ENCODE data around the gene GOLGA8B. TPM values are rescaled to one million over a fixed set of nuclear protein-coding genes. Genes with fewer than 3 reads are reported as not detected.

The GOLGA8B gene
- total RNA-seq, 2 experiments from 2014 or later: 244 to 247 TPM

DNA sequence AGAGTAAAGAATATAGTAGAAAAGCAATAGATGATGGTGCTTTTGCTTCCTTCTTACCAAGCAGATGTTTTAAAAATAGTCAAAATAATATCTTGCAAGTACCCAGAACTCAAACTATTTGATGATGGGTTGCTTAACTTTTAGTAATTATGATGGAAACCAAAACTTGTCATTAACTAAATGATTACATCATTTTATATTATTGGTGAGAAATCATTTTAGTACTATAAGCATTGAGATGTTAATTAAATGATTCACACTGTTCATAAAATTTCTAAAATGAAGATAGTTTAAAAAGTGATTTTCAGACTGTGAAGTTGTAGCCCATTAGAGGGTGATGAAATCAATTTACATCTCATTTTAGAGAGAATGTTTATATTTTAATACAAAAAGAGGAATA, 24.4 kb upstream of the GOLGA8B start:
- H3K36me3 Mint-ChIP-seq (ENCODE audit: low read depth): no peaks in the 10 kb centered on the region

GRCh38 chr15:34606545-34606944, 23.1 kb upstream of the GOLGA8B start:
- ATAC-seq (ENCODE audit: poor library complexity) (no peak), DNase-seq (no peak)
- H3K36me3 ChIP-seq (ENCODE audit: insufficient read depth, low read length): no peaks in the 10 kb centered on the region
- H3K4me3 Mint-ChIP-seq: no peak overlapping the region
- H3K27ac ChIP-seq (ENCODE audit: low read depth in 1 of 2, low read length in 2 of 2): no peak overlapping the region
- H3K9me3 Mint-ChIP-seq: no peaks in the 10 kb centered on the region
- no peaks in the 10 kb centered on the region for H3K9me3 ChIP-seq (ENCODE audit: control insufficient read depth in 1 of 2, insufficient read depth in 1 of 2, low read length in 2 of 2)
- no peaks in the 10 kb centered on the region for H3K36me3 Mint-ChIP-seq (ENCODE audit: low read depth)
- H3K4me1 ChIP-seq (ENCODE audit: insufficient read depth, low read length): peaks cover 8% of the 10 kb centered on the region
- peaks cover 18% of the 10 kb centered on the region for H3K4me1 Mint-ChIP-seq (ENCODE audit: low read depth)
- intact Hi-C loops (cut with DNase I, micrococcal nuclease): no loop called here
- ChIA-PET POLR2A (no interaction called here), CTCF (no interaction called here)
- peaks cover 0 to 19% of the 10 kb centered on the region in 2 experiments for H3K27me3 ChIP-seq (ENCODE audit: control insufficient read depth in 1 of 2, insufficient read depth in 2 of 2, low read length in 2 of 2)
- TF ChIP-seq, protein P1, sequence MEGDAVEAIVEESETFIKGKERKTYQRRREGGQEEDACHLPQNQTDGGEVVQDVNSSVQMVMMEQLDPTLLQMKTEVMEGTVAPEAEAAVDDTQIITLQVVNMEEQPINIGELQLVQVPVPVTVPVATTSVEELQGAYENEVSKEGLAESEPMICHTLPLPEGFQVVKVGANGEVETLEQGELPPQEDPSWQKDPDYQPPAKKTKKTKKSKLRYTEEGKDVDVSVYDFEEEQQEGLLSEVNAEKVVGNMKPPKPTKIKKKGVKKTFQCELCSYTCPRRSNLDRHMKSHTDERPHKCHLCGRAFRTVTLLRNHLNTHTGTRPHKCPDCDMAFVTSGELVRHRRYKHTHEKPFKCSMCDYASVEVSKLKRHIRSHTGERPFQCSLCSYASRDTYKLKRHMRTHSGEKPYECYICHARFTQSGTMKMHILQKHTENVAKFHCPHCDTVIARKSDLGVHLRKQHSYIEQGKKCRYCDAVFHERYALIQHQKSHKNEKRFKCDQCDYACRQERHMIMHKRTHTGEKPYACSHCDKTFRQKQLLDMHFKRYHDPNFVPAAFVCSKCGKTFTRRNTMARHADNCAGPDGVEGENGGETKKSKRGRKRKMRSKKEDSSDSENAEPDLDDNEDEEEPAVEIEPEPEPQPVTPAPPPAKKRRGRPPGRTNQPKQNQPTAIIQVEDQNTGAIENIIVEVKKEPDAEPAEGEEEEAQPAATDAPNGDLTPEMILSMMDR (IDR thresholded peaks at IDR 0.05): no peak
- peaks cover 58% of the 10 kb centered on the region for H3K27me3 Mint-ChIP-seq
- H3K27ac Mint-ChIP-seq: no peak overlapping the region
- no peak overlapping the region for H3K4me3 ChIP-seq (ENCODE audit: low read length)

More for the DNA sequence above, 24.4 kb upstream of the GOLGA8B start:
- no peak for DNase-seq
- no peak for ATAC-seq (ENCODE audit: poor library complexity)
- H3K9me3 ChIP-seq (ENCODE audit: control insufficient read depth in 1 of 2, insufficient read depth in 1 of 2, low read length in 2 of 2): no peaks in the 10 kb centered on the region
- intact Hi-C loops (cut with DNase I, micrococcal nuclease): no loop called here
- Mint-ChIP-seq H3K27me3 (peaks cover 64% of the 10 kb centered on the region), H3K9me3 (no peaks in the 10 kb centered on the region), H3K27ac (no peak overlapping the region), H3K4me1 (ENCODE audit: low read depth) (peaks cover 18% of the 10 kb centered on the region), H3K4me3 (no peak overlapping the region)
- ChIA-PET CTCF (no interaction called here), POLR2A (no interaction called here)
- peaks cover 8% of the 10 kb centered on the region for H3K4me1 ChIP-seq (ENCODE audit: insufficient read depth, low read length)
- no peak overlapping the region for H3K4me3 ChIP-seq (ENCODE audit: low read length)
- no peaks in the 10 kb centered on the region for H3K36me3 ChIP-seq (ENCODE audit: insufficient read depth, low read length)
- no peak overlapping the region for H3K27ac ChIP-seq (ENCODE audit: low read depth in 1 of 2, low read length in 2 of 2)
- TF ChIP-seq, protein P1 (IDR thresholded peaks at IDR 0.05): no peak
- H3K27me3 ChIP-seq (ENCODE audit: control insufficient read depth in 1 of 2, insufficient read depth in 2 of 2, low read length in 2 of 2): peaks cover 0 to 13% of the 10 kb centered on the region in 2 experiments

- peaks cover 0 to 19% of the 10 kb centered on the region in 2 experiments for H3K27me3 ChIP-seq (ENCODE audit: control insufficient read depth in 1 of 2, insufficient read depth in 2 of 2, low read length in 2 of 2)
- H3K36me3 Mint-ChIP-seq (ENCODE audit: low read depth): no peaks in the 10 kb centered on the region
- H3K36me3 ChIP-seq (ENCODE audit: insufficient read depth, low read length): no peaks in the 10 kb centered on the region
- H3K27ac Mint-ChIP-seq: no peak overlapping the region
- ChIA-PET CTCF (no interaction called here), POLR2A (no interaction called here)
- H3K27ac ChIP-seq (ENCODE audit: low read depth in 1 of 2, low read length in 2 of 2): no peak overlapping the region
- TF ChIP-seq, protein P1 (IDR thresholded peaks at IDR 0.05): no peak
- DNase-seq (no peak), ATAC-seq (ENCODE audit: poor library complexity) (no peak)
- peaks cover 8% of the 10 kb centered on the region for H3K4me1 ChIP-seq (ENCODE audit: insufficient read depth, low read length)
- no peak overlapping the region for H3K4me3 ChIP-seq (ENCODE audit: low read length)
- peaks cover 57% of the 10 kb centered on the region for H3K27me3 Mint-ChIP-seq
- no peak overlapping the region for H3K4me3 Mint-ChIP-seq
- no peaks in the 10 kb centered on the region for H3K9me3 Mint-ChIP-seq
- H3K4me1 Mint-ChIP-seq (ENCODE audit: low read depth): peaks cover 18% of the 10 kb centered on the region
- H3K9me3 ChIP-seq (ENCODE audit: control insufficient read depth in 1 of 2, insufficient read depth in 1 of 2, low read length in 2 of 2): no peaks in the 10 kb centered on the region
- intact Hi-C loops (cut with DNase I, micrococcal nuclease): no loop called here
Measured at GRCh38 chr15:34606131-34606530, 22.7 kb upstream of the GOLGA8B start.

Data from CD4-positive, alpha-beta T cell (primary cell).